GM21528 (cell line): ENCODE measurements around the gene TP53INP2.
"Not testable (repeated sequence)": the region's sequence is repeated elsewhere in the genome, so short reads cannot be mapped to it uniquely, and the experiment has no call there.

Experiments used
- ATAC-seq: cut with Tn5 transposase; IDR thresholded peaks from one replicate; pipeline ENCODE4 v1.9.1; 2021; ENCODE audit warnings: mild to moderate bottlenecking, moderate library complexity; ENCODE audit not compliant: unreplicated experiment, low FRiP score

Gene TP53INP2, protein sequence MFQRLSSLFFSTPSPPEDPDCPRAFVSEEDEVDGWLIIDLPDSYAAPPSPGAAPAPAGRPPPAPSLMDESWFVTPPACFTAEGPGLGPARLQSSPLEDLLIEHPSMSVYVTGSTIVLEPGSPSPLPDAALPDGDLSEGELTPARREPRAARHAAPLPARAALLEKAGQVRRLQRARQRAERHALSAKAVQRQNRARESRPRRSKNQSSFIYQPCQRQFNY

DNA sequence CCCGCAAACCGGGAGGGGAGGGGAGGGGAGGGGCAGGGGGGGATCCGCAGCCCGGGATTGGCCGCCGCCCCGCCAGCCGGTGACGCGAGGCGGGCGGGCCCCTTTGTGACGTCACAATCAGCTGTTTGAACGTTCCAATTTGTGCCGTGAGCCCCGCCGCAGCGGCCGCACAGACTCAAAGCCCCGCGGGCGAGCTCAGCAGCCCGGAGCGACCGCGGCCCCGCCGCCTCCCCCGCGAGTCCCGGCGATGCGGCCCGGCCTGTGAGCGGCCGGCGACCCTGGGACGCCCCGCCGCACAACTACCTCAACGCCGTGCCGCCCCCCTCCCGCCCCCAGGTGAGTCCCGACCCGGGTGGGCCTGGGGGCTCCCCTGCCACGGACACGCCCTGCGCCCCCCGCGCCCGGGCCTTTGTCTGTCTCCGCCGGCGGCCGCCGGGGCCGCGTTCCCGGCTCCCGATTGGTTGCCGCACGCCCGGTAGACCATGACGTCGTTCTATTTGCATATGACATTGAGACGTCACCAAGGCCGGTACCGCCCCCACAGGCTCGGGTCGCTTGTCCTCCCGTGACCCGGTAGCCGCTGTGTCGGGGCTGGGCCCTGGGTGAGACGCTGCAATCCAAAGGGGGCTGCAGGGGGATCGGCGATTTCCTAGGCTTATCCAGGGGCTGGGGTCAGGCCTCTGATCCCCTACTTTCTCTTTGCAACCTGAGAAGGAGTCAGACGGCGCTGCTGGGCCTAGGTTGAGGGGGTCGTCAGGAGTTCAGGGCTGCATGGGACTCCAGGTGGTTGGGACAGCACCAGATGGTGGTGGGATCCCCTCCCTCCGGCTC, at the start of gene TP53INP2:
TSS of gene TP53INP2 (plus strand) at position 168 of the 831 bp plus-strand sequence. CDS start 4,396 bp downstream, outside the sequence.
- ATAC-seq, result no peak

DNA sequence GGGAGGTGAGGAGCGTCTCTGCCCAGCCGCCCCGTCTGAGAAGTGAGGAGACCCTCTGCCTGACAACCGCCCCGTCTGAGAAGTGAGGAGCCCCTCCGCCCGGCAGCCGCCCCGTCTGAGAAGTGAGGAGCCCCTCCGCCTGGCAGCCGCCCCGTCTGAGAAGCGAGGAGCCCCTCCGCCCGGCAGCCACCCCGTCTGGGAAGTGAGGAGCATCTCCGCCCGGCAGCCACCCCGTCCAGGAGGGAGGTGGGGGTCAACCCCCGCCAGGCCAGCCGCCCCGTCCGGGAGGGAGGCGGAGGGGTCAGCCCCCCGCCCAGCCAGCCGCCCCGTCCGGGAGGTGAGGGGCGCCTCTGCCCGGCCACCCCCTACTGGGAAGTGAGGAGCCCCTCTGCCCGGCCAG, 45.5 kb upstream of the TP53INP2 start:
- ATAC-seq, result not testable (repeated sequence)

- ATAC-seq, result not testable (repeated sequence)
These were observed 42.3 kb upstream of the TP53INP2 start for GRCh38 chr20:34661811-34662210.

DNA sequence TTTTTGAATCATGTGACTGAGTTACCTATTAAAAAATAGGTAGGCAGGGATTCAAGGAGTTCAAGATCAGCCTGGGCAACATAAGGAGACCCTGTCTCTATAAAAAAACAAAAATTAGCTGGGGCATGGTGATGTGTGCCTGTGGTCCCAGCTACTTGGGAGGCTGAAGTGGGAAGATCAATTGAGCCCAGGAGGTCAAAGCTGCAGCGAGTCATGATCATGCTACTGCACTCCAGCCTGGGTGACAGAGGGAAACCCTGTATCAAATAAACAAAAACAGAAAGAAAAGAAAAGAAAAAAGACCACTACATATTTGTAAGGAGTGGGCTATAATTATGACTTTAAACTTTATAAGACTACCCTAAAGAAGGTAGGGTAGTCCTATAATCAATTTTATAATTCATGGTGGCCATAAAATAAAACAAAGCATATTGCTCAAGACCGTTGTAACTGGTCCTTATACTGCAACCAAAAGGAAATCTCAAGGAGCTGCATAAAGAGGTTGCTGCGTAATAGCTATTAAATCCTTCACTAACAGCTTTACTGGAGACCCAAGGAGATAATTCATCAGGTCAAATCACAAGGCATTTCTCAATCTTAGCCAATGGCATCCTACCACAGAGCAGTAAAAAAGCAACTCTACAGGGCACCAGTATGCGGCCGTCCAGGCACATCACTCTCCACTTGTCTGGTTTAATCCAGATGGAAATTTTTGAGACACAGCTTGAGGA, 40.8 kb upstream of the TP53INP2 start:
- ATAC-seq, result no peak

DNA sequence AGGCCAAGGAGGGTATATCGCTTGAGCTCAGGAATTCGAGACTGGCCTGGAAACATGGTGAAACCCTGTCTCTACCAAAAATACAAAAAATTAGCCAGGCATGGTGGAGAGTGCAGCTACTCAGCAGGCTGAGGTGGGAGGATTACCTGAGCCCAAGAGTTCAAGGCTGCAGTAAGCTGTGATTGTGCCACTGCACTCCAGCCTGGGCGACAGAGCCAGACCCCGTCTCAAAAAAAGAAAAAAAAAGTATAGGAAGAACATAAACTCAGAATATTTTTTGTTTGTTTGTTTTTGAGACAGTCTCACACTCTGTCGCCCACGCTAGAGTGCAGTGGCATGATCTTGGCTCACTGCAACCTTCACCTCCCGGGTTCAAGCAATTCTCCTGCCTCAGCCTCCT, 39.4 kb upstream of the TP53INP2 start:
- not testable (repeated sequence) for ATAC-seq

DNA sequence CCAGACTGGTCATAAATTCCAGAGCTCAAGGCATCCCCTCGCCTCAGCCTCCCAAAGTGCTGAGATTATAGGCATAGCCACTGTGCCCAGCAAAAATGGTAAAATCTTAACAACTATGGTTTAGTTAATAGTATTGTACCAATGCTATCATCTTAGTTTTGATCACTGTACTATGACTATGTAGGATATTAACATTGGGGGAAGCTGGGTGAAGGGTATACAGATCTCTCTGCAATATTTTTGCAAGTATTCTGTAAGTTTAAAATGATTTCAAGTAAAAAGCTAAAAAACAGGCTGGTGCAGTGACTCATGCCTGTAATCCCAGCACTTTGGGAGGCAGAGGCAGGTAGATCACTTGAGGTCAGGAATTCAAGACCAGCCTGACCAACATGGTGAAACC, 35.0 kb upstream of the TP53INP2 start:
- ATAC-seq, result no peak

GRCh38 chr20:34673412-34673811, 30.7 kb upstream of the TP53INP2 start:
- no peak for ATAC-seq

- no peak for ATAC-seq
These were observed 28.6 kb upstream of the TP53INP2 start for GRCh38 chr20:34675561-34675960.

DNA sequence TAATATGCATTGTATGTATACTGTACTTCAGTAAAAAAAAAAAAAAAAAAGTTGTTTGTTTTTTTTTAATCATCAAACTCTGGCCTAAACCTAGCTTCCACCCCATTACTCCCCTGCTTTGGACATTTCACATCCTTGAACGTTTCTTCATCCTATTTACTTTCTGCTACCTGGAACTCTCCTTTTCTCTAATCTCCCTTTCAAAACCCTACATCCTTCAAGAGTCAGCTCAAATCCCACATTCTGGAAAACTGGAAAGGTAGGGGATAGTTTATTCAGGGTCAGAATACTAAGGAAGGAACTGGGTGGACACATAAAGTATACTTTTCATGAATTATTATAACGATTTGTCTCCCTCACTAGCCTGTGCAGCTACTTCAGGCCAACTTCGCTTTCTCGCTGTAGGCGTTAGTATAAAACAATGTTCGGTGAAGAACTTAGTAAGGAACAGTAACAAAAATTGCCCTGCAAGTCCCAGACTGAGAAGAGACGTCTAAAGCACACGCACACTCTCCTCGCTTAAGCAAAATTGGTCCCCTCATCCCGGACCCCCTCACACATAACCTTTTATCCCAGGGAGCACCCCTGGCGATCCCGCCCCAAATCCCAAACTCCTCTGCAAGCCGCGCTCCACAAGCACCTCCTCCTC, 28.0 kb upstream of the TP53INP2 start:
- no peak for ATAC-seq

DNA sequence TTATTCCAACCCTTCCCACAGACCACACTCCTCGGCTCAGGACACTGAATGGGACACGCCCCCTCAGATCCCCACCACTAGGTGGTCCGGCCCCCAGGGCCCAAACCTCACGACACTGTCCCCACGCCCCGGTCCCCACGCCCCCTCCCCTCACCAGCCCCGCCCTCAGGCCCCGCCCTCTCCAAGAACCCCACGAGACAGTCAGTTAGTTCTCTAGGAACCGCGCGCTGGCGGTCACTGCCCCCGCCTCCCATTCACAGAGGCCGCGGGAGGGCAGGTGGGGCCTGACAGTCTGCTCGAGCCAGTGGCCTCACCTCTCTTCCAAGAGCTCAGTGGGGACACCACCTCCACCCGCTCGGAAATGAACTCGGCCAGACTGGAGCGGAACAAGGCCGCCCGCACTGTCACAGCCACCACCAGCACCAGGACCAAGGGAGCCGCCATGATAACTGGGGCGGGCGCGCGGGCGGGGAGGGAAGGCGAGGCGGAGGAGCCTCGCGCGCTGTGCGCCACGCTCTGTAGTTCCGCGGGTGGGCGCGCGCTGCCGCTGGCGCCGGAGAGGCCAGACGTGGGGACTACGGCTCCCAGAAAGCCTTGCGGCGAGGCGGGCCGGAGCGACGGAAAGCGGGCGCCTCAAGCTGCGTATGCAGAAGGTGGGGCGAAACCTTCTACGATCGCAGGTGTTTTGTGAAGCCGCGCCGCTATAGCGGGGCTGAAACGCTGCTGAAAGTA, 27.3 kb upstream of the TP53INP2 start, which contains the start of gene PIGU:
TSS of gene PIGU (minus strand) at position 451 of the 732 bp plus-strand sequence. CDS start at position 444, 7 bp downstream.
- ATAC-seq, result peak; percentile 90

- no peak for ATAC-seq
These were observed 23.5 kb upstream of the TP53INP2 start for GRCh38 chr20:34680586-34681175.

DNA sequence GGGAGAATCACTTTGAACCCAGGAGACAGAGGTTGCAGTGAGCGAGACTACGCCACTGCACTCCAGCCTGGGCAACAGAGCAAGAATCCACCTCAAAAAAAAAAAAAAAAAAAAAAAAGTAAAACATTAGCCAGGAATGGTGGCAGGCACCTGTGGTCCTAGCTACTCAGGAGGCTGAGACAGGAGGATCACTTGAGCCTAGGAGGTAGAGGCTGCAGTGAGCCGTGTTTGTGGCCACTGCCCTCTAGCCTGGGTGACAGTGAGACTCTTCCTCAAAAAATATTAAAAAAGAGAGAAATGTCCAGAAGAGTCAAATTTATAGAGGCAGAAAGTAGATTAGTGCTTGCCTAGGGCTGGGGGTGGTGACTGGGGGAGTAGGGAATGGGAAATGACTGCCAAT, 20.5 kb upstream of the TP53INP2 start:
- ATAC-seq, result no peak

- no peak for ATAC-seq
These were observed 14.7 kb upstream of the TP53INP2 start for GRCh38 chr20:34689486-34689885.

GRCh38 chr20:34691838-34692237, 12.3 kb upstream of the TP53INP2 start:
- no peak for ATAC-seq

- no peak for ATAC-seq
These were observed 10.7 kb upstream of the TP53INP2 start for GRCh38 chr20:34693414-34693813.

DNA sequence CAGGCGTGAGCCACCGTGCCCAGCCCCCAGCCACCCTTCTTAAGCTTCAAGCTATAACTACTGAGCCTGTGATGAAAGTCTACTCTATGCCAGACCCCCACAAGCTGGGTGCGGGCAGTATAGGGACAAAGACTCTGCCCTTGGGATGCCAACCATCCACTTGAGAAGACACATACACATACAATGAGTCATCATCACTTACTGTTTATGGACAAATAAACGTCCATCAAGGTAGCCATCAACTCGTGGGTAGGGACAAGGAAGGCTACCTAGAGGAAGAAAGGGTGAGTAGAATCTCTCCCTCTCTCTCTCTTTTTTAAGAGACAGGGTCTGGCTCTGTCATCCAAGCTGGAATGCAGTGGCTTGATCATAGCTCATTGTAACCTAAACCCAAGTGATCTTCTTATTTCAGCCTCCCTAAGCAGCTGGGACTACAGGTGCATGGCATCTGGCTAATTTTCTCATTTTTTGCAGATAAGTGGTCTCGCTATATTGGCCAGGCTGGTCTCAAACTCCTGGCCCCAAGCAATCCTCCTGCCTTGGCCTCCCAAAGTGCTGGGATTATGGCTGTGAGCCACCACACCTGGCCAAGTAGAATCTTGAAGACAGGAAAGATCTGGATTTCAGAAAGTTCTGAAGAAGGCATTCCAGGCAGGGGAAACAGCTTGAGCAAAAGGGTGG, 2.6 kb upstream of the TP53INP2 start:
- no peak for ATAC-seq

DNA sequence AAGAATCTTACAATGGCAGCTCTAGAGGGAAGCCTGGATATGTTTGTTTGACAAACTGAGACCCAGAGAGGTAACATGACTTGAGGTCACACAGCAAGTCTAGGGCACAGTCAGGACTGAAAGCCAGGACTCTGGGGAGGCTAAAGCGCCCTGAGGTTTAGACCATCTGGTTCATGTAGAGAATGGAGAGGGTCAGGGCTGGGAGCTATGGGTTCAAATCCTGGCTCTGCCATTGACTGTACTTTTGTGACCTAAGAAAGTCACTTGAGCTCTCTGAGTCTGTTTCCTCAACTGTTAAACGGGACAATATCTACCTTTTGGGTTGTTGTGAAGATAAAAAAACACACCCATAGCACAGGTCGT, 1.1 kb upstream of the TP53INP2 start:
- ATAC-seq, result no peak

- no peak for ATAC-seq
These were observed 544 bp upstream of the TP53INP2 start for GRCh38 chr20:34703424-34704176.
